HG02759 (cell line): ENCODE results near the gene BICRAL.
"Not testable (repeated sequence)": the region's sequence is repeated elsewhere in the genome, so short reads cannot be mapped to it uniquely, and the experiment has no call there.

Experiments used
- ATAC-seq: cut with Tn5 transposase; IDR thresholded peaks from one replicate; pipeline ENCODE4 v1.9.1; 2021; ENCODE audit warnings: mild to moderate bottlenecking, moderate library complexity; ENCODE audit not compliant: unreplicated experiment

BICRAL gene

DNA sequence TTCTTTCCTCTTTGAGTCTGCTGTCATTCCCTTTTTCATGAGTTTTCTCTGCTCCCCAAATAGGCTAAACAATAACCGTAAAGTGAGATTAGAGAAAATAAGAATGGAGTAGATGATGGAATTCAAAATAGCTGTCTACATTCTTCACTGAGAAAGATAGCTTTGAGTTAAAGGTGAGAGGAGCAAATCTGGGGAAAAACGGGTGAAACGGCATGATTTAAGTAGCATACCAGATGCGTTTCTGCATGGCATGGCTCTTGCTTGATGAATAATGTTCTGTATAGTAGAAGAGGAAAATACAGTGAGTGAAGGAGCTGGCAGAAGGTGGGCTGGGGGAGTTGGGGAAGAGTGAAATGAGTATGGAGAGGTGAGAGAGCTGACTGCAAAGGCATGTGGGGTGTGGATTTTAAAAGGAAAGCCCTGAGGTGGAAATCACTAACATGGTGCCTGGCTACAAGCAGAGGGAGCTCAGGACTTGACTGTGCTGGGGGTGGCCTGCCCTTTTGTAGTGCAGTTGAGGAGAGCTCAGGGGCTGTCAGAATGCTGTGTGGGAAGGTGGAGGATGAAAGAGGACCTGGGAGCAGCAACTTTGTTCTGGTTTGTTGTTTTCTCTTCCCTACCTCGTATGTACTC, 8.8 kb downstream of the BICRAL start:
- no peak for ATAC-seq

DNA sequence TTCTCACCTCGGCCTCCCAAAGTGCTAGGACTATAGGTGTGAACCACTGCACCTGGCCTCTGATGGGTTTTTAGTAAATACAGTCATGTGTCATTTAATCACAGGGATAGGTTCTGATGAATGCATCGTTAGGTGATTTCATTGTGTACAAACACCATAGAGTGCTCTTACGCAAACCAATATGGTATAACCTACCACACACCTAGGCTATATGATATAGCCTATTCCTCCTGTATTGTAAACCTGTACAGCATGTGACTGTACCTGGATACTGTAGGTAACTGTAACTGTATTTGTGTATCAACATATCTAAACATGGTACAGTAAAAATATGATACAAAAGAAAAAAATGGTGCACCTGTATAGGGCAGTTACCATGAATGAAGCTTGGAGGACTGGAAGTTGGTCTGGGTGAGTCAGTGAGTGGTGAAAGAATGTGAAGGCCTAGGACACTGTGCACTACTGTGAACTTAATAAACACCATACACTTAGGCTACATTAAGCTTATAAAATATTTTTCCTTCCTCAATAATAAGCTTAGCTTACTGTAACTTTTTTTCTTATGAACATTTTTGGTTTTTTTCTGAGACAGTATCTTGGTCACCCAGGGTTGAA, 10.0 kb downstream of the BICRAL start:
- ATAC-seq, result no peak

DNA sequence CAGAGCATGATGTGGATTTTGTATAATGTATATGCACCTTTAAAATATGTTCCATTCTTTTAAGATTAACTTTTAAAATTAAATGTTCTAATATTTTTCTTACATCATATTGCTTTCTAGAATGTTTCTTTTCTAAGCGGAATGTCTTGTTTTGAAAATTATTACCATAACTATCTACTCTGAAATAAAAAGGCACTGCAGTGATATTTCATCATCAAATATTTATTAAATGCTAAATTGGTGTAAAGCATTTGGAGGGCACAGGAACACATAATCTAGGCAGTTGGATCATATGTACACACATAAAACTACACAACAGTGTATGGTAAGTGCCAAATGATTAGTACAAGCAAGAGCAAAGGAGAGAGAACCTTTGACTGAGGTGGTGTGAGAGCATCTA, 13.8 kb downstream of the BICRAL start:
- no peak for ATAC-seq

DNA sequence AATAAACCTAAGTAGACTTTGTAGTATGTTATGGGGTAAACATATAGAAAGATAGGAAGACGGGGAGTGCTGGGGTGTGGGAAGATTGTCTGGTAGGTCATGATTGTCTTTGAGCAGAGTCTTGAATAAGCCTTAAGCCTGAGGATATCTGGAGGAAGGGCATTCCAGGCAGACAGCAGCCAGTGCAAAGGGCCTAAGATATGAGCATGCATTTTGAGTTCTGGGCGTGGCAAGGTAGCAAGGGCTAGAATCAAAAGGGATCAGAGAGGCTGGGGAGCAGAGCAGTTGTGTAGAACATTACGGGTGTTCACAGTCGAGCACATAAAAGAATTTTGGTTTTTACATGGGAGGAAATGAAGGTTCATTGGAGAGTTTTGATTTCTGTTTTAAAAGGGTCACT, 14.3 kb downstream of the BICRAL start:
- no peak for ATAC-seq

DNA sequence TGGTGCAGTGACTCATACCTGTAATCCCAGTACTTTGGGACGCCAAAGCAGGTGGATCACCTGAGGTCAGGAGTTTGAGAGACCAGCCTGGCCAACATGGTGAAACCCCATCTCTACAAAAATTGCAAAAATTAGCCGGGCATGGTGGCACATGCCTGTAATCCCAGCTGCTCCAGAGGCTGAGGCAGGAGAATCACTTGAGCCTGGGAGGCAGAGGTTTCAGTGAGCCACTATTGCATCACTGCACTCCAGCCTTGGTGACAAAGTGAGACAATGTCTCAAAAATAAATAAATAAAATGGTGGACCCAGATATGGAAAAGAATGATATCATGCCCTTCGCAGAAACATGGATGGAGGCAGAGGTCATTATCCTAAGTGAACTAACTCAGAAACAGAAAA, 15.8 kb downstream of the BICRAL start:
- ATAC-seq, result not testable (repeated sequence)

DNA sequence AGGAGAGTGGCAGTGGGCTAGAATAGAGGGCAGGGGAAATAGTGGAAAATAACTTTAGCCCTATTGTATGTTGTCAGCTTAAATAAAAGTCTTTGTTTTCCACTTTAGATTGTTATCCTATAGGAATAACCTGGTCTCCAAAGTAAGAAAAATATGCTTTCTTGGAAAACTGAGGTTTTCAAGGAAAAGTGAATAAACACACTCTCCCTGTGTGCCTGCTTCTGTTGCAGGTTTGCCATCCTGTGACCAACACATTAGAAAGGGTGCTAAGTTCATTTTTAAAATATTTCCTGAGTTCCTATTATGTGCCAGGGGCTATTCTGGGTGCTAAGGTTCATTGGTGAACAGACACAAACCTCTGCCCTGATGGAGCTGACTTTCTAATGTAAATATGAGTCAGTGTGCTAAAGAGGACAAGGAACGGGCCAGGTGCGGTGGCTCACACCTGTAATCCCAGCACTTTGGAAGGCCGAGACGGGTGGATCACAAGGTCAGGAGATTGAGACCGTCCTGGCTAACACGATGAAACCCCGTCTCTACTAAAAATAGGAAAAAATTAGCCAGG, 23.5 kb downstream of the BICRAL start:
- ATAC-seq, result no peak

DNA sequence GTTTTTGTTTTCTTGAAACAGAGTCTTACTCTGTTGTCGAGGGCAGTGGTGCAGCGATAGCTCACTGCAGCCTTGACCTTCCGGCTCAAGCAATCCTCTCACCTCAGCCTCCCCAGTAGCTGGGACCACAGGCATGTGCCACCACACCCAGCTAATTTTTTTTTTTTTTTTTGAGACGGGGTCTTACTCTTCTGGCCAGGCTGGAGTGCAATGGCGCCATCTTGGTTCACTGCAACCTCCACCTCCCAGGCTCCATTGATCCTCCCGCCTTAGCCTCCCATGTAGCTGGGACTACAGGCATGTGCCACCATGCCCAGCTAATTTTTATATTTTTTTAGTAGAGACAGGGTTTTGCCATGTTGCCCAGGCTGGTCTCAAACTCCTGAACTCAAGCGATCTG, 24.5 kb downstream of the BICRAL start:
- not testable (repeated sequence) for ATAC-seq

DNA sequence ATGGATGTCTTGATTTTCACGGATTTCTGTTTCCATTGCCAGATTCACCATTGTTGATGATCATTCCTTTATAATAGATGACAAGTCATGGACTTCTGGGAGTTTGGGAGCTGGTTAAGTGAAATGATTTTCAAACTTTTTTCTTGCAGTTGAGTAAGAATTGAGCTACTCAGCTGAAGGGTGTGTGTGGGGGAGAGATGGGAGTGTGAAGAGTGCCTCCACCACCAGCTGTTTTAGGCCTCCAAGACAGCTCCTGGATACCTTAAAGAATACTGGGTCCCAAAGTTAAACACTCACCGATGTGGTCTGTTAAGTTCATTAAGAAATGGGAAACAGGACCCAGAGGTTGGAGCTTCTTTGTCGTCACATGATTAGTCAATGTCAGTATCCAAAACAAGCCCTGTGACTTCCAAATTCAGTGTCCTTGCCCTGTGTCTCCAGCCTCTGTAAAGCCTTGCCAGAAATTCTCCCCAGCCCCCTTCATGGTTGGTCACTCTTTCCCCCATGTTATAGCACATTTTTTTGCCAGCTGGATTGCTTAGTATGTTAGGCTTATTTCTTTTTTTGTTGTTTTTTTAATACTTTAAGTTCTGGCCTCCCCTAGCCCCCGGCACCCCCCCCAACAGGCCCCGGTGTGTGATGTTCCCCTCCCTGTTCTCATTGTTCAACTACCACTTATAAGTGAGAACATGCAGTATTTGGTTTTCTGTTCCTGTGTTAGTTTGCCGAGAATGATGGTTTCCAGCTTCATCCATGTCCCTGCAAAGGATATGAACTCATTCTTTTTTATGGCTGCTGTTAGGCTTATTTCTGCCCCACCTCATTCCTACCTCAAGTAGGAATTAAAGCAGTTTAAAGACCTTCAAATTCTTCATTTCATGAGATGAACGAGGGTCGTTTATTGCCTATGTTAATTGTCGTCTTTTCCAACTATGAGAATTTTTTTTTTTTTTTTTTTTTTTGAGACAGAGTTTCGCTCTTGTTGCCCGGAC, 26.9 kb downstream of the BICRAL start:
- no peak for ATAC-seq

DNA sequence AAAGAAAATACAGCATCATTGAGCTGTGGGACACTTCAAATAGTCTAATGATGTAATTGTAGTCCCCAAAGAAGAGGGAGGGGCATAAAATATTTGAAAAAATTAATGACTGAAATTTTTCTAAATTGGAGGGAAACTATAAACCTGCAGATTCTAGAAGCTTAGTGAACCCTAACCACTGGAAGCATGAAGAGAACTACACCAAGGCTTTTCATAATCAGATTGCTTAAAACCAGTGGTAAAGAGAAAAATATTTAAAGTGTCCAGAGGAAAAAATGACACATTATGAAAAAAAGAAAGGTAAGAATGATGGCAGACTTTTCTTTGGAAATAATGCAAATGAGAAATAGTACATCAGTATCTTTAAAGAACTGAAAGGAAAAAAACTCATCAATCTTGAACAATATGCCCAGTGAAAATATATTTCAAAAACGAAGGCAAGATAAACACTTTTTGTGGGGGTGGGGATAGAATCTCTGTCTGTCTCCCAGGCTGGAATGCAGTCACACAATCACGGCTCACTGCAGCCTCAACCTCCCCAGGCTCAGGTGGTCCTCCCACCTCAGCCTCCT, 31.3 kb downstream of the BICRAL start:
- ATAC-seq, result no peak

DNA sequence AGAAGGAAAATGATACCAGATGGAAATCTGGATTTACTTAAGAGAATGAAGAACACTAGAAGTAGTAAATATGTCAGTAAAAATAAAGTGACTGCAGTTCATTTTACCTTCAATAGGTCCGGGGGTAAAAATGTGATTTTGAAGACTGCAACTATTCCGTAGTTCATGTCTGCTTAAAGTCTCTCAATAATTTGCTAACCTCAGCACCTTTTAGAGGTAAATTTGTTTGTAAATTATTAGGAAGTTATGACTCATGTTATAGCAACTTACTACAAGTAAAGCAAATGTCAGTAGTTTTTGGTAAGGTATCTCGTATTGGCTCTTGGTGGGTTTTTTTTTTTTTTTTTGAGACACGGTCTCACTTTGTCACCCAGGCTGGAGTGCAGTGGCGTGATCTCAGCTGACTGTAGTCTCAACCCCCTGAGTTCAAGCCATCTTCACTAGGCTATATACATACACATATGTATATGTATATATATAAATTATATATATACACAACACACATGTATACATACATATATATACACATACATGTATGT, 32.1 kb downstream of the BICRAL start:
- ATAC-seq, result no peak

DNA sequence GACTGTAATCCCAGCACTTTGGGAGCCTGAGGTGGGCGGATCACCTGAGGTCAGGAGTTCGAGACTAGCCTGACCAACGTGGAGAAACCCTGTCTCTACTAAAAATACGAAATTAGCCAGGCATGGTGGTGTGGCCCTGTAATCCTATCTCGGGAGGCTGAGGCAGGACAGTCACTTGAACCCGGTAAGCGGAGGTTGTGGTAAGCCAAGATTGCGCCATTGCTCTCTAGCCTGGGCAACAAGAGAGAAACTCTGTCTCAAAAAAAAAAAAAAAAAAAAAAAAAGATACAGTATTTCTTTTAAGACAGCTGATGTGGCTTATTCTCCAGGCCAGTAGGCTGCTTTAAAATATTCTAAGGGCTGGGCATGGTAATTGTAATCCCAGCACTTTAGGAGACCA, 33.9 kb downstream of the BICRAL start:
- not testable (repeated sequence) for ATAC-seq

DNA sequence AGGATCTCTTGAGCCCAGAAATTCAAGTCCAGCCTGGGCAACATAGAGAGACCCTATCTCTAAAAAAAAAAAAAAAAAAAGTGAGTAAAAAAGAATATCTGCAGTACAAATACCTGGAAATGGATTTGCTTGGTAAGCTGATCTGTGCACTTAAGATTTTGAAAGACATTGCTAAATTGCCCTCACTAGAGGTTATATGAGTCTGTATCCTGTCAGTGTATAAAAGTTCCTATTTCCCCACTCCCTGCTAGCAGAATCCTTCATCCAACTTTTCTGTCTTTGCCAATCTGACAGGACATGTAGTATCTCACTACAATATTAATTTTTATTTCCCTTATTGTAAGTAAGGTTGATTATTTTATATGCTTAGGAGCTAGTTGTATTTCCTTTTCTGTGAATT, 36.1 kb downstream of the BICRAL start:
- ATAC-seq, result no peak

DNA sequence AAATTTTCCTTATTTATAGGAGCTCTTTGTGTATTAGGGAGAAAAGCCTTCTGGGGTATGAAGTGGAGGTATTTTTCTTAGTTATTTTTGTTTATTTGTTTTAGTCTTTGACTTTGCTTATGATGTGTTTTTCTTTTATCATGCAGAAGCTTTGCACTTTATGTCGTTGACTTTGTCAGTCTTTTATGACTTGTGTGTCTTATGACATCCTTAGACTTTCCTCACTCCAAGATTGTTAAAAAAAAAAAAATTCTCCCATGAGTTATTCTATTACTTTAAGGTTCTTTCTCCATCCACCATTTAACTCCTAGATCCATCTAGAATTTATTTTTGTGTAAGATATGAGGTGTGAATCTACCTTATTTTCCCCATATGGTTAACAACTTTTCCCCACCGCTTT, 36.6 kb downstream of the BICRAL start:
- ATAC-seq, result no peak

DNA sequence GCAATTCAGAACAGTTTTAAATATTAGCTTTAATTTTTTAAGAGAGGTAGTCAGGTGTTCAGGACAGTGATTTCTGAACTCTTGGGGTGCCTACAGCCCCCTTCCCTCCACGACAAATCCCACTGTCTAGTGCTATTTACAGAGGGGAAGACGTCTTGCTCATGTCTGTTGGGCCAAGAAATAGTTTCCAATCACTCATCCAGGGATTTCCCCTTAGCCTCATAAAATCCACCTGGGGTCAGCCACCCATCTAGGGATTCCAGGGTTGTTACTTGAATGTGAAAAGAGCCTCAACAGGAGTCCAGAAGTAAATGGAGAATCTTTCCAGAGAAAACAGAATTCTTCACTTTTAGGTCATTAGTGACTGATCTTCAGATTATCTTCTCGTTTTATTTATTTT, 37.0 kb downstream of the BICRAL start:
- ATAC-seq, result no peak

DNA sequence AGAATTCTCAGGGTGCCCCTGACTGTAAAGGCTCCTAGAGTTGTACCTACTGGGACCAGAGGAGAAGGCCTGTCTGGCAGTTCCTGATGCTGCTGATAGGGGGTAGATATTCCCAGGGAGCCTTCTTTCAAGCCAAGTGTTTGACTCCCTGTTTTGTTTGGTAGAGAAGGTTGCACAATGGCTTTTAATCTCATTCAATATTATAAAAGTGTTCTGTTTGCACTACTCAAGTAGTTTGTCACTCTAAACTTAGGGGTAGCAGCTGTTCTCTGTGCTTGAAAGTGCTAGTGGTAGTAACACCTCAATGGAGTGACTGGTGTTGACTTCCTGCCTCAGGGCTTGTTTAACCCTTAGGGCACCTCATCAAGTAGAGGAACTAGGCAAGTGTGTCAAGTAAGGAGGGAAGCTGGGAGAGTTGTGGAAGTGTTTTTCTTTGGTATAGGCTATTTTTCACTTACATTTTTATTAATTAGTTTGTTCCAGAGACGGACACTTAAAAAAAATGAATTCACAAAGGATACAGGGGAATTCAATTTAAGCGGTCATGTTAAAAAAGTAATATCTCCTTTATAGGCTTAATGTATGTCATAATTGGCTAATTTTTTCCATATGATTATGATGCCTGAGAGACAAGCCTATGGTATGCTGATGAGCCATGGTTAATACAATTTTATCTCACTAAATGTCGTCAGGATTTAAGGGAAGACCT, 38.1 kb downstream of the BICRAL start:
- no peak for ATAC-seq

DNA sequence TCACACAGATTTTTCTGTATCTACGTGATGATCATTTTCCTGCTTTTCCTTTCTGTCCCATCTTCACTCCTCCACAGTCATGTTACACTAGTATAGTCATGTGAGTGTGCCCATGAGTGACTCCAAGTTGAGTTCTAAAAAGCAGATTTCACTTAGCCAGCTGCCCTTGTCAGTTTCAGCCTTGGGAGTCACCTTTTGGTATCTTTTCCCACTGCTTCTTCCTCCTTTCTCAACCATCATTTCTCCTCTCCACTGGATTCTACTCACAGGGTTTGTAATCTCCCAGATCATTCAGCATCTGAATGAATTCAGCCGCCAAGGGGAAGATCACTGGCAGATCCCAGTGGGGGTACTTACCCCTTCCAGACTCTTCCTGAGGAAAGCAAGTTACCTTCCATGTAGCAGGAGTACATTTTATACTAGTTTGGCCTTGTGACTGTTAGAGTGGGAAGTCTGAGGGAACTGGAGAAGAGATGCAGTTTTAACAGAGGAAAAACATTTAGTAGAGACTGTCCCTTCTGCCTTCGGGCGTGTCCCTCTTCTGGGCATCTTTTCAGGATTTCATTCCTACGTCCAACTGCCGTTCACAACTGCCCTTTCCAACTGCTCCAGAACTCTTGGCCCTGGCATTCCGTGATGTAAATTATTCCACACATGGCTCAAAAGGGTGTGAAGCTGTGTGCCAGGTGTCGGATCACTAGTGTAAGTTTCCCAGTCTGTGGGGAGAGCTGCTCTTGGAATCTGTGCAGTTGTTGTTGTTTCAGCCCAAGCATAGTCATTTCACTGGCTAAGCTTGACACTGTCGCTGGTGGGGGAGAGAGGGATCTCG, 38.9 kb downstream of the BICRAL start:
- ATAC-seq, result no peak

DNA sequence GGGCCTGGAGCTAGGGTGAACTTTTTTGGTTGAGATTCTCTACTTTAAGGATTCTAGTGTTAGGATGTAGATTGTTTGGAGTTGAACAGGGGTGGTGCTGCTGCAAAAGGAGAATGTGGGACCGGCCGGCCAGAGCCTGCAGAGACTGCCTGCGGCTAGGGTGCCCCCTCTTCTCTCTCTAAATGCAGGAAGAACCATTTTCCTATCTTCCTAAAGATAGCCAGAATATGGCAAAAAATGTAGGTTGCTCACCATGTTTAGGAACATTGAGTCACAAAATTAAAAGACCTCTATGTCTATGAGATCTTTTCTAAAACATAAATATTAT, 39.5 kb downstream of the BICRAL start:
- ATAC-seq, result no peak

DNA sequence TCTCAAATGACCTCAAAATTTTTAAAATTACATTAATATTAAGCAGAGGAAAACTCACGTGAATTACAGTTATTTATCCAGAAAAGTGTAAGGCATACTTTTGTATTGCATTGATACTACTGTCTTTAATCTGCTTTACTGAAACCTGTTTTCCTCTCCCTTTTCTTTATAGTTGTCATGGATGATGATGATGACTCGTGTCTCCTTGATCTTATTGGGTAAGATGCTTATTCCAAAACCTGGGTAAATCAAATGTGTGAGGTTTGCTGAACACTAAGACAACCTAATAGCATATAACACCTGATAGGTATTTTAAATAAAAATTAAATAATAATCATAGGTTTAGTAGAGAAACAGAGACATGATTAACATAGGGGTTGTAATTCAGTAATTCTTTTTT, 40.0 kb downstream of the BICRAL start:
- ATAC-seq, result no peak

DNA sequence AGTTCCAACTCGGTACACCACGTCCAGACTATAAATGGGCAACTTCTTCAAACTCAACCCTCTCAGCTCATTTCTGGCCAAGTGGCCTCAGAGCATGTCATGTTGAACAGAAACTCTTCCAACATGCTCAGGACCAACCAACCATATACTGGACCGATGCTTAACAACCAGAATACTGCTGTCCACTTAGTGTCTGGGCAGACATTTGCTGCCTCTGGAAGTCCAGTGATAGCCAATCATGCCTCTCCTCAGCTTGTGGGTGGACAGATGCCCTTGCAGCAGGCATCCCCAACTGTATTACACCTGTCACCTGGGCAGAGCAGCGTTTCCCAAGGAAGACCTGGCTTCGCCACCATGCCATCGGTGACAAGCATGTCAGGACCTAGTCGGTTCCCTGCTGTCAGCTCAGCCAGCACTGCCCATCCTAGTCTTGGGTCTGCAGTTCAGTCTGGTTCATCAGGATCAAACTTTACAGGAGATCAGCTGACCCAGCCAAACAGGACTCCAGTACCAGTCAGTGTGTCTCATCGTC, 47.8 kb downstream of the BICRAL start:
- ATAC-seq, result no peak
